GM19455 (cell line): ENCODE results near the gene TSPAN7.

Source experiments
- ATAC-seq: cut with Tn5 transposase; IDR thresholded peaks from one replicate; pipeline ENCODE4 v1.9.1; 2021; ENCODE audit not compliant: unreplicated experiment

TSPAN7 gene

DNA sequence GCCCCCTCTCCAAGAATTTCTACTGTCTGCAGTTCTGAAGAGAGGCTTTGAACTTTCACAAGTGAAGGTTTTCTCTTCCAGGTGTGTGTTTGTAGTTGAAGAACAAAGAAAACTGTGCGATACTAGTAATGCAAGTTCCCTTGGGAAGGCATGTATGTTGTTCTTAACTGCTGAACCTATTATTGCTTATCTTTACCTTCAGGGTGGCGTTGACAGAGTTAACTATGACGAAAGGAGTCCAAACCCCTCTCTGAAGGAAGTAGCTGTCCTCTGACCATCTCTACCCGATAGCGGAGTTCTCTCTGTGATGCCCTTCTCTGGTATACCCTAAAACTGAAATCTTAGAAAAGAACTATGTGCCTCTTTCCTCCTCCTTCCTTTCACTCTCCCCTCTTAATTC, 79.9 kb downstream of the TSPAN7 start:
- ATAC-seq, result no peak

DNA sequence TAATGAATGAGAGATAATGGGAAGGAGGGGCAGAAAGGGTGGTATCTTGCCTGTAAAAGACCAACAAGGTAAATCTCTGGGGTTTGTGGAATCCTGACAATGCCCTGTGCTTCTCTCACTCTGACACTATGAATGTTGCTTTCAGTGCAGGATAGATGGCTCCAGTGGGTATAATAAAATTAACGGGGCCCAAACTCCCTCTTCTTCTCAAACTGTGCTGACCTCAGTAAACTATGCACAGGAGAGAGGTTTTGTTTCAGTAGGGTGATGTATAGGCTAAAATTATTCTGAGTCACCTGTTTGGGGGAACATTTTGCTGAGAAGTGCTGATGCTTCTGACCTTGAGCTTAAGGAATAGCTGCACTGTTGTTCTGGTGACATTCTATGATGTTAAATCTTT, 82.6 kb downstream of the TSPAN7 start:
- ATAC-seq, result no peak

DNA sequence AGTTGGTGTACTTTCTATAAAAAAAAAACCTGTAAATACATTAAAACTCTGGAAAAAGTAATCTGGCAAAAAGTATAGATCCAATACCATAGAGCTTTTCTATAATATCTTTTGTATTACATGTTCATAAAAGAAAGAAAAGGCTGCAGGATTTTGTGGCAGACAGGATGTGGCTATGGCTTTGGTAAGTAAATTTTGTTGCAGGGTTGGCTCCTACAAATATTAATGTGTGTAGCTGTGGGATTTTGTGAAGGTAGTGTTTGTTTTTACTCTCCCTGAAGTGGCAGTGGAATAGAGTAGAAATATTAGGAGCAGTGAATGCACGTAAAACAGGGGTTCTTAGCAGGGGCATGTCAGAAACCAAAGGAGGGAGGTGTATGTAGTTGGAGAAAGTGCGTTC, 84.8 kb downstream of the TSPAN7 start:
- ATAC-seq, result no peak

DNA sequence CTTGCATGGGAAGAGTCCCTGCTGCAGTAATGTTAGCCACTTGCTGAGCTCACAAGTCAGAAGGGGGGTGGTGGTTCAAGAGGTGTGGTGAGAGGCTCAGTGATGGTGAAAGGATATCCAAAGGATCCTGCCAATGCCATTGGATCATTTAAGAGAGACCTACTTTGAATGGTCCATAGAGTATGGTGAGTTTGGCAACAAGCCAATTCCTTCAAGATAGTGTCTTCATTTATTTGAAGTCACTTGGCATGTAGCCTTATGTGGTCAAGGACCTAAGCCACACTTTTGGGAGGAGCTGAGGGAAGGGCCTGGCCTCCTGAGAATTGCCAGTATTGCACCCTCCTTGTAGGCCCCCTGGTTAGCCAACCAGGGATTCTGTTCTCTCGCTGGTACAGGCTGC, 87.9 kb downstream of the TSPAN7 start:
- no peak for ATAC-seq

DNA sequence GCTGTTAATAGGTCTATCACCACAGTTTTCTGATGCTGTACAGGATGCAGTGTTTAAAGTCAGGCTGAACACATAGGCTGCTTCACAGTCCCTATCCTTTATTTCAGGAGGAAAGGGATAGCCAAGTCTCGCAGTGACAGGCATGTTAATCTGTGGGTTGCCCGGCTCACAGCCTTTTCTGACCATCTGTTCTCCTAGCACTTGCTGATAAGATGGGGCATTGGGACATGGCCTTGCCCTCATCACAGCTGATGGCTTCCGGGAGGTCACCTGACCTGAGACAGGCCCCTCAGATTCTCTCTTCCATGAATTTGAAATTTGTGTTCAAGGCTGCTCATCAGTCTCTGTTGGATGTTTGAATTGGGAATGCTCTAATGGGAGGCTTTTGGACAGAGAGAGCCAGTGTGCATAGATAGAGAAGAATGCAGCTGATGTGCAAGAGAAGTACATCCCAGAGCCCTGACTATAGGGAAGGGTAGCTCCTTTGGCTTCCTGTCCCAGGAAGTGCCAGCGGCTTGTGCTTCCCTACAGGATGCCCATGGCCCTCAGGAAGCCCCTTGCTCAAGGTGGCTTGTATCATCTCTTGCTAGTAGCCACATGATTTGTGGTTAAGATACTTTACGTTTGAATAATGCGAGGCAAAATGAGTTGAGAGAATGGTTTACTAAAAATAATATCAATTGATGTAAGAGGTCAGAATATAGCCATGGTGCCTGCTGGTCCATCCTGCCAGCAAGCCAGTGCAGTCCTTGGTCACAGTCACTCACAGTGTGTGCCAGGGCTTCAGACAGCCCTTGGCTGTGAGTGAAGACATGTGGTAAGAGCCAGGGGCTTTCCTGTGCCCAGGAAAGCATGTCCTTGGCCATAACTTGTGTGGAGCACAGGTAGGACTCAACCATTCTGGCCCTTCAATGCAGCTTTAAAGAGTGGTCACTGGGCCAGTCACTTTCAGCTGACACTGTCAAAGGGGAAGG, 88.6 kb downstream of the TSPAN7 start:
- no peak for ATAC-seq

DNA sequence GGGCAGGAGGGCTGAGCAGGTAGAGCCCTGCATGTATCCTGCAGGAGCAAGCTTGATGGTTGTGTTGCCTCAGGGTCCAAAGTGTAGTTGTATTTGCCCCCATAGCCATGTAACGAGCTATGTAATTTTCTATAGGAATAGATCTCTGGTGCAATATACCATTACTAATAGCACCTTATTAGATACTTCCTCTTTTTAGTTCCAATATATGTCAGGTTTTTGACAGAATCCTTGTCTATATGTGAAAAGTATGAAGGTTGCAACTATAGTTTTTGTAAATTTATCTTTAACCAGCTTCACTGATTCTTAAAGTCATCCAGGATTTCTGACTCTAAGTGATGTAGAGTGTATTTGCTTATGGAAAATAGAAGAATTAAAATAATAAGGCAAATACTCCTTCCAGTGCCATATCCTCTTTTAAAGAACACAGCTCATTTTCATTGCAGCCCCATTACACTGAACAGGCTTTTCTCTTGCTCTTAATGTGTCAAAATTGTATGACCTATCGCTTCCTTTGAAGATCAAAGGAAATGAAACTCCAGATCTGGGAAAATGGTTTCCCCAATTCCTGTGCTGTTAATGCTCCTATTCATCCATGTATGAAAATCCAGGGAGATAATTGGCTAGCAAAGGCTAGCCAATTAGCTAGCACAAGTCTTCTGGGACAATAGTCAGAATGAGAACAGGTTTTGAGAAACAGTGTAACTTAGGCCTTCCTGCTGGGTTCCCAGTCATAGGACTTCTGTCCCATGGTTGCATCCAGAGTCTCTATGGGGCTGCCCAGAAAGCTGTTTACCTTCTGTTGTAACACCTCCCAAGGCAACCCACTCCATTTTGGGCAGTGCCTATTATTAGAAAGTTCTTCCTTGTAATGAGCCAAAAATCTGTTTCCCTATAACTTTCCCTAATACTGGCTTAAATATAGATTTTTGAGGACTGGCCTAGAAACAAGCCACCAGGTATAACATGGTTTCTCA, 90.6 kb downstream of the TSPAN7 start:
- no peak for ATAC-seq

DNA sequence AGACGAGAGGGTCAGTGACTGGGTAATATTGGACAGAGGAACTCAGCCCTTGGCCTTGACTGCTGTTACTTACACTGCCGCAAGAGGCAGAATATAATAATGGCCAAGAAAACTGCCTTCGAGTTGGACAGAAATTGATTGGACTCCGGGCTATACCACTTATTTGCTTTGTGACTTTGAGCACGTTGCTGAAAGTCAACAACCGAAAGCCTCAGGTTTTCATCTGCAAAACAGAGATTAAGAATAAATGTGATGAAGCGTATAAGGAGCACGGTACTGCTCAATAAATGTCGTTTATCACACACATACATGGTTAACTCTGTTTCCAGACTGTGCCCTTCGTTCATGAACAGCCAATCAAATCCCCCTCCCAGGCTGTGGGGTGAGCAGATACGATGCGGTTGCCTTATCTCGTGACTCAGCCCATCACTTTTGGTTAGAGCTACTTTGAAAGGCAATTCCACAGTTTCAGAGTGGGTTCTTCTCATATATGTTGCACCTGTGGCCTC, 91.6 kb downstream of the TSPAN7 start:
- ATAC-seq, result no peak

DNA sequence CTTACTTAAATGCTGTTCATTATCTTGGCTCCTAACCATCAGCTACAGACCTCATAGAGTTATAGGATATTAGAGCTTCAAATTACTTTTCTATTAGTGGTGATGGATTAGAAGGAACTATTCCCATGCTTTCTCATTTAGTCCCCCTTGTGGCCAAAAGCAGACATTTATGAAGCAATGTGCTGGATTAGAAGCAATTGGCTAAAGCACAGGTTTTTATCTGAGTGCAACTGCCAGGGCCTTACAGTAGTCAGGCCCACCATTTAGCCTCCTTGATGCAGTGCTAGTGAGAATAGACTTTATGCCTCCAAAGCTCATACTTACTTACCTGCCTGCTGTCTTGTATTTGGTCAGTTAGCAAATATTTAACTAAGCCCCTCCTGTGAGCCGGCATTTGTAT, 93.0 kb downstream of the TSPAN7 start:
- ATAC-seq, result no peak

DNA sequence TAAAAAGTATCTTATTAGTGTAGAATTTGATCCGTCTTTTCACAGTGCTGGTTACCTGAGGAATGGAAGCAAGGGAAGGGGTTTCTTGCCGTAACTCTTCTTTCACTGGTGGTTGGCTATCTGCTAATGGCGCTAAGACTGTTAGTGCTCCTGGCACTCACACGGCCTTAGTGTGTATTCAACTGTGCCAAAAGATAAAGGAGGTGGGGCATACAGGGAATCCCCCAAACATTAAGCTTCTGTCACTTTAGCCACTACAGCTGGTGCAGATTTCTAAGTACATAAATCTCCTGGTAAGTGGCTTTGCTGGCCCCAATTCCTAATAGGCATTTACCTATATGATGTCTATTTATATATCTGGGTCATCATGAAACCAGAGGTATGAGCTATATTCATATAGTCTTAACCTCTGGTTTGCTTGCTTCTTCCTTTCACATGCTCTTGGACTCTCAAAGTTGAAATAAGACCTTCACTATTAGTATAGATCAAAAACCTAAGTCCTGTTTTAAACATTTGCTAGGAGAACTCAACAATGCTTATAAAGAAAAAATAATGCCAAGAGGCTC, 95.1 kb downstream of the TSPAN7 start:
- ATAC-seq, result no peak

DNA sequence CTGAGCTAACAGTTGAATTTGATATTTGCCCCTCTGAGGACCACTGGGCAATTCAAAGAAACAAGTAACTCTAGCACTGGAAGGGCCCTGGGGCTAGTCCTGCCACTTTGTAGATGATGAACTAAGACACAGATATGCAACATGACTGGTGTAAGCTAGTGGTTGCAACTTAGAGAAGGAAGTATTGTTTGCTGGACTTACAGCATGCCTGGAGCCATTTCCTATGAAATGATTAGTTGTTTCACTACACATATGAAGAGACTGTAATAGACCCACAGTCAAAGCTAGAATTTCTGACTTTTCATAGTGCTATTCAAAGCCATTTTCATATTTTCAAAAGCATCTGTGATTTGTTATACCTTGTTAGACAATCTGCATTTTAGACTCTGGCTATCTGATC, 96.2 kb downstream of the TSPAN7 start:
- no peak for ATAC-seq

DNA sequence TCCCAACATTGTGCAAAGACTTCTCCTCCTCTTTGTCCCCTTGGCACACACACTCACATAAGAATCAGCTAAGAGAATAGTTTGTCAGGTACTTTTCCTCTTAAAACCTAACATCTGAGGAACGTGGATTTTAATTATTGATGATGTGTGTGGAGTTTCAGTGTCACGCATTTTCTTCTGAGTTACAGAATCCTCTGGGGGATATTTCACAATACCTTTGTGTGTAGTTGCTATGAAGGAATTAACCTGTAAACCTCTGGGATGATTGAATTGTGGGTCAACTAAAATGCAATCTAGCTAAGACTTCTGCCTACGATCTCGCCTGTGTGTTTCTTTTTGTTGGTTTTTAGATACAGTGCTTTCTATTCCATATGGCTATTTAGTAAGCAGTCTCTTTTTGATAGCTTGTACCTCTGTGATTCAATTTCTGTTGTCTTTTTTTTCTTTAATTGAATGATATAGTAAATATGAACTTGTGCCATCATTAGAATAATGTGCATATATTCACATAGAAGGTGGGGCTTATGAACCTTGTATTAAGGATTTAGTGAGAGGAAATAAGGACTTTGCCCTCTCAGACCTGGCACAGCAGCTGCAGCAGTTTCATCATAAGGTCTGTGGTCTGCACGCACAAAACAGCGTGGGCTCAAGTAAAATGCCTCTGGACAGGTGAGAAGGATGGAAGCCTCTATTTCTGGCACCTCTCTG, 99.2 kb downstream of the TSPAN7 start:
- no peak for ATAC-seq

DNA sequence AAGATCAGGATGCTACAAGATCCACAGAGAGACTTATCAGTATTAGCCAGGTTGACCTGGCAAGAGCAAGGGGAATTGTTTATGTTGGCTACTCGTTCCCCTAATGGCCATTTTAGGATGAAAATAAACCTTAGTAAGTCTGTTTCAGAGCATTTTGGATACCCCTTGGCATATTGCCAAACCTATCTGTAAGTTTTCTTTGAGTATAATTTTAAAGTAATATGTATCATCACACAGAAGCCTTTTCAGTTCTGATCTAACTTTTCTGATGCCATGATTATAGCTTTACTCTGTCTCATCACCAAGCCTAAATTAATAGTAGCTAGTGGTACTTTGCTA, 99.7 kb downstream of the TSPAN7 start:
- ATAC-seq, result no peak

DNA sequence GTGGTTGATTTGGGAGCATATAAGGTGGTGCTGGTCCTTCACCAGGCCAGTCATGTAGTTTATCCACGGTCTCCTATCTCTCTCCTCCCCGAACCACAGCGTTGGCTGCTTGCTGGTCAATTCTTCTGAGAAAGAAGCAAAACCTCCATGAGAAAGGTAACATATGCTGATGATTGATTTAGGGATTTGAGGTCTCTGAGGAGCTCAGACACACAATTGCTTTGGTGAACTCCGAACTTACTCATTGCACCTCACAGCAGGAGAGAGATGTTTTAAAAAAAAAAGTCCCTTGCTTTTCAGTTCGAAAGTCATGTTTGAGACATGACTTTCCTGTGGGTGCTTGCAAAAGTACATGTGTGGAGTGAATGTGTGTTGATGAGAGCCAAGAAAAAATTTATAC, 100.2 kb downstream of the TSPAN7 start:
- no peak for ATAC-seq

DNA sequence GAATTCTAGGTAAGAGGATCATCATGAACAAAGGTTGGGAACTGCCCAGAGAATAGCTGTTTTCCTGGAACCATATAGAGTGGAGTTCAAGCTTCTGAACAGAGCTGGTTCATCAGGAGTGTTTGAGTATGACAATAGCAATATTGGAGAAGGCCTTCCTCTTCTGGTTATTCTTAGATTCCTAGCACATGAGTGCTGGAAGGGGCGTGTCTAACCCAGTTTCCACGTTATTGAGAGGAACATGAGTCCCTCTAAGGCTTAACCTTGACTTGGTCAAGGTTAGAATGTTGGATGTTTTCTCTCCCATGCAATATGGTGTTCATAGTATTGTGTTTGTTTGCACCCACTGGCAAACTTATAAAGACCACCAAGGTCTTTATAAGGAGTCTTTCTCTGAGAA, 101.3 kb downstream of the TSPAN7 start:
- ATAC-seq, result no peak

DNA sequence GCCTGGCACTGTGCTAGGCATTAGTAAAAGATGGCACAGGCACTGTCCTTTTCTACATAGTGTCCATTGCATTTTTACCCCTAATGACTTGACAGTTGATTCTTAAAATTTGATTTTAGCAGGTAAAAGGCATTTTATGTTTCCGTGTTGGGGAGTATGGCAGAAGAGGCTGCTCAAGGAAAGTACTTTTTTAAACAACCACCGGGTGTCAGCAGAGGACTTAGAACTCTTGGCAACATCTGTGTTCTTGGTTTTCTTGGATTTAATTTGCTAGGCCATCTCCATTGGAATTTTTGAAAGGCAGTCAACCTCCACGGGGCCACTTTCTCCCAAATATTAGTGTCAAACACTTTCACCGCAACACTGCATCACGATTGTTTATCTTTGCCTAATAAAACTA, 102.9 kb downstream of the TSPAN7 start:
- ATAC-seq, result no peak

DNA sequence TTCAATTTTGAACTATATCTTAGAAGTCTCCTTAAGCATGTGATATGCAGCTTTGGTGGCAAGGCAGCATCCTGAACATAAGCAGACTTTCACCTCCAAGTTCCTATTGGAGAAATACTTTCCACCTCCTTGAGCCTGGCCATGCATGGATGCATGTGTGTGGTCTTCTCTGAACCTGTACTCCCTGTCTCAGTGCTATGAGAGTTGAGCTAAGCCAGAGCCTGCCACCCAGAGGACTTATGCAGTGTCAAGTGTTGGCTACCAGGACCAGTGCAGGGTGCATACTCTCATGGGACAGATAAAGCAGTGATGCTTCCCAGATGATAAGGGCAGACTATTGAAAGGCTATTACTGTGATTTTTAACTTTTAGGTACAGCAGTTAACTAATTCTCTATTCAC, 105.6 kb downstream of the TSPAN7 start:
- ATAC-seq, result no peak

DNA sequence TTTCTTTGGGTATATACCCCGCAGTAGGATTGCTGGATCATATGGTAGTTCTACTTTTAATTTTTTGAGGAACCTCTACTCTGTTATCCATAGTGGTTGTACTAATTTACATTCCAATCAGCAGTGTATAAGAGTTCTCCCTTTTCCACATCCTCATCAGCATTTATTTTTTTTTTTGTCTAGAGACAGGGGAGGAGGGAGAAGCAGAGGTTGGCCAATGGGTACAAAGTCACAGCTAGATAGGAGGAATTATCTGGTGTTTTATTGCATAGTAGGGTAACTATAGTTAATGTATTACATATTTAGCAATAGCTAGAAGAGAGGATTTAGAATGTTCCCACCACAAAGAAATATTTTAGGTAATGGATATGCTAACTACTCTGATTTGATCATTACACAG, 107.4 kb downstream of the TSPAN7 start:
- no peak for ATAC-seq

DNA sequence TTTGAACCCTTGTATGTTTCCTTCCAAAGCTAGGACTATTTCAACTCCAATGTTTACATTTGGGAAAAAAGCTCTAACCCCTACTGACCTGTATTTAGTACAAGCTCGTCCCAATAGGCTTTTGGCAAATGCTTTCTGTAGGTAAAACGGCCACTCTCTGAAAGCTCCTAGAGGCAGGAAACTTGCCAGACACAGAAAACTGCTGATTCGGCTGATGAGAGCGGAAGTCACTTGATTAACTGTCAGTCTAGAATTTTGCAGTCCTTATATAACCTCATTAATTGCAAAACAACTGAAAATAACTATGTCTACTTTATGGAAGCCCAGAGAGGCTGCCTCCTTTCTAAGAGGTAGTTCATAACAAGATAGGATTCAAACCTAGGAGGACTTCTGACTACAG, 108.1 kb downstream of the TSPAN7 start:
- no peak for ATAC-seq

DNA sequence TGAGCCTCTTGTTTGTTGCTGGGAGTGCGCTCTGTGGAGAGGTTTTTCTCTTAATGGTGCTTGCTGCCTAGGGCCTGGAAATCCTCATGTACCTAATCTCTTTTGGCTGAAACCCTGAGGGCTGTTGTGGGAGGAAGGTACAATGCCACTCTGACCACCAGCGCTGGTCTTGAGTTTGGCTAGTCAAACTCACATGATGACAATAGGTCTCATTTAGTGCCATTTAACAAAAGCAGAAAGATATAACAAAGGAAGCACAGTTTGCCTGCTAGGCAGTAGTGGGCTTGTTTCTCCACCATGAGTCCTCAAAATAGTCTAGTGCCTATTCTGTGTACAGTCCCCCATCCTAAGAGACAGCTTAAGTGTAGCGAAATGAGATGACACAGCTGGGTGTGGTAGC, 111.3 kb downstream of the TSPAN7 start:
- ATAC-seq, result no peak

DNA sequence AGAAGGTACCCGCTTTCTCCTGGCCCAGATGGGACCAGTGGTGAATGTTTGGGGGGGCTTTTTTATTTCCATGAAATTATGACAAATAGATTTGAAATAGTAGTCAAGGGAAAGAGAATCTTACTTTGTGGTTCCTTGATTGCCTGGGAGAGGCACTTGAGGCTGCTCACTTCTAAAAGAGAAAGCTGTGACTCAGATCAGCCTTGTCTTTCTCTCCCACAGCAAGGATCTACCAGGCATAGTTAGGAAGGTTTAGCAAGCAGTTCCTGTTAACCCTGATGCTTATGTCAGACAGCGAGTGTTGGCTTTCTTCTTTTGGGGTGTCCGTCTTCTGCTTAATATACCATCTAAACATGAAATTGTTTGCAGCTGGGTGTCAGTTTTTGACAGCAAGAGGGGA, 114.5 kb downstream of the TSPAN7 start:
- ATAC-seq, result no peak

DNA sequence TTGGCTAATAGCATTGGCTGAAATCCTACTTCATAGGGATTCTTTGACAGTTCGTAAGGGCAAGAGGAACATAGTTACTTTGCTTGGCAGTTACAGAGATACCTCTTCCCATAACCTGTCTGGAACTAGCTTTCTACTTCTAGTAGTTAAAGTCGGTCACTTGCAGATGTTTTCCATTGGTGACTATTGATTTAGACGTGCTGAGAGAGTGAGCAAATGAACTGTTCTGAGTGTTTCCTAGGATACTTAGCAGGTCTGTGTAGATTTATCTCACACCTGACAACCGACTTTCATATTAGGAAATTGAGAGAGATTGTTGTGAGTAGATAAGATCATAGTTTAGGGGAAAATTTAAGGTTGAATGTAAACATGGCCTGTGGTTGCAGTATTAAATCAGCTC, 116.8 kb downstream of the TSPAN7 start:
- no peak for ATAC-seq
